Mesodermal cell (in vitro differentiated cells): Measurements from ENCODE around the gene USP31.

ENCODE experiments used
- H3K27ac ChIP-seq: 2 replicates; pipeline ENCODE4 v1.7.0; 2013; ENCODE audit warnings: mild to moderate bottlenecking, low read depth, low read length, moderate library complexity; ENCODE audit not compliant: severe bottlenecking
- H3K36me3 ChIP-seq: 2 replicates; pipeline ENCODE4 v1.7.1; 2013; ENCODE audit warnings: mild to moderate bottlenecking, low read length, moderate library complexity; ENCODE audit not compliant: control insufficient read depth, insufficient read depth
- H3K4me1 ChIP-seq: one replicate; pipeline ENCODE4 v1.7.1; 2013; ENCODE audit warnings: mild to moderate bottlenecking, low read length; ENCODE audit not compliant: insufficient read depth, control insufficient read depth, poor library complexity, severe bottlenecking
- H3K4me3 ChIP-seq: 2 replicates; pipeline ENCODE4 v1.7.0; 2013; ENCODE audit warnings: low read length, control low read depth, mild to moderate bottlenecking; ENCODE audit not compliant: insufficient read depth, poor library complexity, severe bottlenecking; ENCODE audit errors: extremely low read depth
- H3K9me3 ChIP-seq: 2 replicates; pipeline ENCODE4 v1.7.1; 2013; ENCODE audit warnings: mild to moderate bottlenecking, low read length, moderate library complexity; ENCODE audit not compliant: control insufficient read depth
- WGBS, 2 experiments: methylation state at CpG; one replicate each; pipeline ENCODE4 v1.1.5; 2013; ENCODE audit warnings: missing lambda C conversion rate in 2 of 2; ENCODE audit not compliant: insufficient coverage in 2 of 2; 5-methylcytosine and 5-hydroxymethylcytosine counted together

The USP31 gene

DNA sequence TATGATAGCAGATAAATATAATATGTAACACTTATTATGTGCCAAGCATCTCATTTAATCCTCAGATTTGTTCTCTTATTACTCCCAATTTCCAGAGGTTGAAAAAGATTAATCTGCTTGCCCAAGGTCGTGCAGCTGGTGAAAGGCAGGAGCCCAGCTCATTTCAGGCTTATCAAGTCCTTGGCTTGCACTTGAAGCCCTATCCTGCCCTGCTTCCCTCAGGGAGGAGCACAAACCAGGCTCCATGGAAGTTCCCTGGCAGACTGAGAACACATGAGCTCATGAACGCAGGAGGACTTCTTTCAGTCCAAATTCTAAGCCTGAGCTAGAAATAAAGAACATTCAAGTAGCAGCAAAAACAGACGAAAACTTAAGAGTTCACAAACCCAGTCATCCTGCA is 74.8 kb downstream of the USP31 start:
- Histone ChIP-seq H3K36me3 (peaks cover 74% of the 10 kb centered on the region), H3K9me3 (no peaks in the 10 kb centered on the region), H3K27ac (no peak overlapping the region), H3K4me3 (no peak overlapping the region), H3K4me1 (peaks cover 3% of the 10 kb centered on the region)
- 75 to 93% methylated on average over 1 to 2 of the region's 3 CpGs for WGBS, 2 experiments

- Histone ChIP-seq H3K27ac (no peak overlapping the region), H3K4me1 (peaks cover 3% of the 10 kb centered on the region), H3K9me3 (no peaks in the 10 kb centered on the region), H3K36me3 (peaks cover 78% of the 10 kb centered on the region), H3K4me3 (no peak overlapping the region)
- 95% methylated on average over 6 of the region's 9 CpGs for WGBS, 2 experiments
Observed at GRCh38 chr16:23072769-23073549, 76.3 kb downstream of the USP31 start.

GRCh38 chr16:23072084-23072599 is 77.1 kb downstream of the USP31 start:
- H3K9me3 ChIP-seq: no peaks in the 10 kb centered on the region
- H3K27ac ChIP-seq: no peak overlapping the region
- WGBS, 2 experiments: 93 to 95% methylated on average over 10 to 13 of the region's 13 CpGs
- peaks cover 86% of the 10 kb centered on the region for H3K36me3 ChIP-seq
- H3K4me3 ChIP-seq: no peak overlapping the region
- H3K4me1 ChIP-seq: peaks cover 3% of the 10 kb centered on the region

- H3K4me3 ChIP-seq: no peak overlapping the region
- H3K36me3 ChIP-seq: peaks cover 88% of the 10 kb centered on the region
- WGBS, 2 experiments: 88 to 100% methylated on average over 2 to 4 of the region's 8 CpGs
- H3K9me3 ChIP-seq: no peaks in the 10 kb centered on the region
- no peak overlapping the region for H3K27ac ChIP-seq
- peaks cover 3% of the 10 kb centered on the region for H3K4me1 ChIP-seq
Observed at GRCh38 chr16:23071196-23072083, 77.8 kb downstream of the USP31 start.

GRCh38 chr16:23069844-23070243 is 79.4 kb downstream of the USP31 start:
- Histone ChIP-seq H3K4me1 (peaks cover 3% of the 10 kb centered on the region), H3K36me3 (peaks cover 77% of the 10 kb centered on the region), H3K27ac (no peak overlapping the region), H3K9me3 (no peaks in the 10 kb centered on the region), H3K4me3 (no peak overlapping the region)
- 88% methylated on average over 3 to 6 of the region's 6 CpGs for WGBS, 2 experiments

DNA sequence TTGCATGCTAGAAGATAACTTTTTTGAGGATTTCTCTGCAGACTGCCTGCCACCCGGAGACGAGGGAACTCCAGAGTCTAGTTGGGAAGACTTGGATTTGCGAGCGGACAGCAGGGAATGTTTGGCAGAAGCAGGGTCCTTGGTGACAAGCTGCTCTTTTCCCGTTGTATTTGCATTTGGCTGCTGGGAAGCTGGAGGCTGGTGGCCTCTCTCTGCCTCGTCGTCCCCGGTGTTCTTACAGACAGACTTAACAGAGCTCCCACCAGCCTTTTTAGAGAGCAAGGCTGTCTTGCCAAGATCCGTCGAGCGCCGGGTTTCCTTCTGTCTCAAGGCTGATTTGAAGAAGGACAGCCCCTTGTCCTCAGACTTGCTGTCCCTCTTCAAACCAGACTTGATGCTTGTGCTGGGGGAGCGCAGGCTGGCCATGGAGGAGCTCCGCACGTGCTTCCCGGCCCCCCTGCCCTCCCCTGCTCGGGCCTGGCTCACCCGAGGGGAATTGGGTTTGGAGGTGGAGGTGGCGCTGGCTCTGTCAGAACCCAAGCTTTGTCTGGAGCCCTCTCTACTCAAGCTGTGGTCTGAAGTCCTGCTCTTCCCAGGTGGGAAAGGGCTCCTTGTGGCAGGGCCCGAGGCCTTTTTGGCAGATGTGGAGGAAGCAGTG is 81.0 kb downstream of the USP31 start:
- Histone ChIP-seq H3K4me1 (peaks cover 3% of the 10 kb centered on the region), H3K9me3 (no peaks in the 10 kb centered on the region), H3K27ac (no peak overlapping the region), H3K36me3 (peaks cover 62% of the 10 kb centered on the region), H3K4me3 (no peak overlapping the region)
- 91 to 97% methylated on average over 14 of the region's 20 CpGs for WGBS, 2 experiments

DNA sequence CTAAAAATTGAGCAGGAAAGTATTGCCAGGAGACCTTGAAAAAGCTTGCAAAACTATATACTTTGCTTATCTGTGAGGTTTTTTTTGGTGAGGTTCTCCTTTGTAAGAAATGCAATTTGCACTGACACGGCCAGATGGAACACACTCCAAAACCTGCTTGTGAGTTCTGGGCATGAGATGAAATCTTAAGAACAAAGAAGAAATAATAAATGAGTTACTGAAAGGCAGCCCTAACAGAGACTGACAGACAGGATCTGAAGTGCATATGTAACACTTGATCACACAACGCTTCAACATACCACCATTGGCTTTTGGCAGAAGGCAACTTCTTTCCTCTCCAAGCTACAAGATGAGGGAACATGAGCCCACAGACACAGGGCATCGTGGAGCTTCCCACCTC is 82.6 kb downstream of the USP31 start:
- 93 to 100% methylated on average over 3 of the region's 3 CpGs for WGBS, 2 experiments
- Histone ChIP-seq H3K36me3 (peaks cover 48% of the 10 kb centered on the region), H3K9me3 (no peaks in the 10 kb centered on the region), H3K27ac (no peak overlapping the region), H3K4me3 (no peak overlapping the region), H3K4me1 (no peaks in the 10 kb centered on the region)

DNA sequence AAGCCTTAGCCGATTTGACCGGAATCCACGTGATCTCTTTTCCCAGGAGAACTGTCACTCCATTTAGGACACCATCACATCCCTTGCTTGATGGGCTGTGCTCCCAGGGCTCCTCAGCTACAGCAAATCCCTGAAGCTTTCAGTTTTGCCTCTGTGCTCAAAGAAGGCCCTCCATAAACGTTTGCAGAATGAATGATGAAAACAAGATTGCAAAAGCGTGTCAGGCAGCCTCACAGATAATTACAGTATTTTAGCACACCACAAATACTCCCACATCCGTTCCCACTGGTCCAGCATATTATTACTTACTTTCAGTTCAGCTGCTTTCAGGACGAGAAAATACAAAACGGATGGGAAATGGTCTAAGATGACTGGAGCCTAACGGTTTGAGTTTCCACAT is 84.6 kb downstream of the USP31 start:
- no peaks in the 10 kb centered on the region for H3K9me3 ChIP-seq
- H3K36me3 ChIP-seq: peaks cover 28% of the 10 kb centered on the region
- WGBS, 2 experiments: 94 to 98% methylated on average over 5 to 7 of the region's 9 CpGs
- H3K4me3 ChIP-seq: no peak overlapping the region
- no peaks in the 10 kb centered on the region for H3K4me1 ChIP-seq
- no peak overlapping the region for H3K27ac ChIP-seq

DNA sequence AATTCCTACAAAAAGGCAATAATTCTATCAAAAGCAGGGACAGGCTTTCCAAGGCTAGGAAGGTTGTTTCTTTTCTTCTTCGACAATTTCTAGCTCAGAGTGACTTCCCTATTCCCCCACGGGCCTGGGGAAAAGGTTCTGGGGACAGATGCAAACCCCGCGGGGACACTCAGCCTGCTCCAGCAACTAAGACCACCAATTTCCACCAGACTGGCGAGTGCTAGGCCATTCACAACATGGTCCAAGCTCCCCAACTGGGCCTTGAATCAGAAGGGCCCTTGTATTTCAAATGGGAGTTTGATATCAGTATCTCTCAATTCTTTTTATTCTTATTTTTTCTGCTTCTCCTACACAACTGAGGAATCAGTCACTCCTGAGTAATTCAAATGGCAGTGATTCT is 86.7 kb downstream of the USP31 start:
- Histone ChIP-seq H3K36me3 (peaks cover 7% of the 10 kb centered on the region), H3K27ac (no peak overlapping the region), H3K4me1 (peaks cover 2% of the 10 kb centered on the region), H3K4me3 (no peak overlapping the region), H3K9me3 (no peaks in the 10 kb centered on the region)
- 78 to 98% methylated on average over 5 of the region's 5 CpGs for WGBS, 2 experiments

GRCh38 chr16:23061669-23062068 is 87.6 kb downstream of the USP31 start:
- Histone ChIP-seq H3K27ac (no peak overlapping the region), H3K36me3 (no peaks in the 10 kb centered on the region), H3K9me3 (no peaks in the 10 kb centered on the region), H3K4me1 (peaks cover 2% of the 10 kb centered on the region), H3K4me3 (no peak overlapping the region)
- WGBS, 2 experiments: 78 to 80% methylated on average over 7 of the region's 7 CpGs
